Measurements from ENCODE around the gene CPE. TPM values are rescaled to one million over a fixed set of nuclear protein-coding genes. Genes with fewer than 3 reads are reported as not detected.

CPE gene
- total and polyA plus RNA-seq, 2 donors (not counting 3 experiments of a cell fraction or from before 2014, with no cell fraction given): 2.7 to 9.2 TPM

DNA sequence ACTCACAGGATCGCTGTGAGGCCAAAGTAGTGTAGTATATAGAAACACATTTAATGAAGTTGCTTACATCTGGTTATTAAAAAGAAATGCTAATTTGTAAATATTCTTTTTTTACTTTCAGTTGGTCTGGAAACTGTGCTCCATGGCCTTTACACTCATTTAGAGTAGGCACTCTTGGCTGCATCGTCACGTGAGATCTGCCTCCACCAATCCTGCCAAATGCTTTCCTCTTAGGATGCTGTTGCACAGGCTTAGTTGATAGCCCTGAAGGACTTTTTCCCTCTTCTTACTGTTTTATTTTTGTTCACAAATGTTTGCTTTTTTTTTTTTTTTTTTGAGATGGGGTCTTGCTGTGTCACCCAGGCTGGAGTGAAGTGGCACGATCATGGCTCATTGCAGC is 6.3 kb downstream of the CPE start:
- CTCF ChIA-PET: interaction anchor here (1.0 to 1.4 kb wide), 3 partner anchors 25 to 83 kb away, joined by 3 to 4 read pairs (median 3); no protein-coding TSS in a partner anchor
- Histone ChIP-seq H3K9me3 (replicated peaks; ENCODE audit: control insufficient read depth, insufficient read depth, low read length) (no peaks in the 10 kb centered on the region), H3K9me1 (replicated peaks; ENCODE audit: control insufficient read depth, extremely low read depth, insufficient read depth, low read length) (no peaks in the 10 kb centered on the region), H2AFZ (ENCODE audit: low read depth, low read length) (no peak overlapping the region), H3K79me2 (ENCODE audit: control insufficient read depth, insufficient read depth, low read length) (no peaks in the 10 kb centered on the region), H3K9ac (replicated peaks; ENCODE audit: extremely low read depth, insufficient read depth, low read length) (no peak overlapping the region), H3K4me2 (ENCODE audit: insufficient read depth, low read length) (no peak overlapping the region), H3K27ac (ENCODE audit: insufficient read depth, low read depth, low read length) (no peak overlapping the region), H3K27me3 (ENCODE audit: control insufficient read depth in 2 of 2, insufficient read depth in 2 of 2, low read length in 2 of 2) (no peaks in the 10 kb centered on the region), H3K4me3 (replicated peaks in 1 of 3; ENCODE audit: insufficient read depth in 1 of 3, low read depth in 1 of 3, low read length in 3 of 3) (no peak overlapping the region), H4K20me1 (replicated peaks; ENCODE audit: control insufficient read depth, extremely low read depth, insufficient read depth, low read length) (no peaks in the 10 kb centered on the region), H3K4me1 (ENCODE audit: control insufficient read depth, extremely low read depth, insufficient read depth, low read length) (no peaks in the 10 kb centered on the region), H3K36me3 (ENCODE audit: control insufficient read depth in 2 of 2, extremely low read depth in 1 of 2, insufficient read depth in 2 of 2, low read length in 2 of 2) (no peaks in the 10 kb centered on the region)
- BruUV-seq (replicated peaks): no TSS peak
- intact Hi-C loops (cut with micrococcal nuclease) (no loop called here), dilution Hi-C loops (cut with MboI; ENCODE audit: extremely low pct_ligation_motif_present, low sequenced_read_pairs) (no loop called here)
- POLR2A ChIA-PET: no interaction called here
- FAIRE-seq (no peak), DNase-seq (ENCODE audit: low read depth, low spot score) (no peak)
- no peak for TF ChIP-seq JUN (IDR thresholded peaks at IDR 0.05; ENCODE audit: borderline replicate concordance, insufficient read depth, insufficient read length, low read depth)
- TF ChIP-seq EZH2 (IDR thresholded peaks at IDR 0.05; ENCODE audit: borderline replicate concordance, low read depth, low read length, severe bottlenecking): no peak
- no peak for TF ChIP-seq FOS (IDR thresholded peaks at IDR 0.05; ENCODE audit: borderline replicate concordance, insufficient read depth, low read length)
- no peak for TF ChIP-seq MYC (IDR thresholded peaks at IDR 0.05; ENCODE audit: low read depth, low read length)
- TF ChIP-seq POLR2A (IDR thresholded peaks at IDR 0.05; ENCODE audit: low read depth, low read length): no peak
- TF ChIP-seq, protein P1, sequence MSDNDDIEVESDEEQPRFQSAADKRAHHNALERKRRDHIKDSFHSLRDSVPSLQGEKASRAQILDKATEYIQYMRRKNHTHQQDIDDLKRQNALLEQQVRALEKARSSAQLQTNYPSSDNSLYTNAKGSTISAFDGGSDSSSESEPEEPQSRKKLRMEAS (IDR thresholded peaks at IDR 0.05; ENCODE audit: insufficient read depth, insufficient read length): no peak
- TF ChIP-seq POLR2AphosphoS5 (IDR thresholded peaks at IDR 0.05; ENCODE audit: insufficient read depth, low read depth, low read length): no peak
- TF ChIP-seq GATA2 (IDR thresholded peaks at IDR 0.05; ENCODE audit: insufficient read depth, insufficient read length, low read depth, low read length): no peak
- TF ChIP-seq, protein P2, sequence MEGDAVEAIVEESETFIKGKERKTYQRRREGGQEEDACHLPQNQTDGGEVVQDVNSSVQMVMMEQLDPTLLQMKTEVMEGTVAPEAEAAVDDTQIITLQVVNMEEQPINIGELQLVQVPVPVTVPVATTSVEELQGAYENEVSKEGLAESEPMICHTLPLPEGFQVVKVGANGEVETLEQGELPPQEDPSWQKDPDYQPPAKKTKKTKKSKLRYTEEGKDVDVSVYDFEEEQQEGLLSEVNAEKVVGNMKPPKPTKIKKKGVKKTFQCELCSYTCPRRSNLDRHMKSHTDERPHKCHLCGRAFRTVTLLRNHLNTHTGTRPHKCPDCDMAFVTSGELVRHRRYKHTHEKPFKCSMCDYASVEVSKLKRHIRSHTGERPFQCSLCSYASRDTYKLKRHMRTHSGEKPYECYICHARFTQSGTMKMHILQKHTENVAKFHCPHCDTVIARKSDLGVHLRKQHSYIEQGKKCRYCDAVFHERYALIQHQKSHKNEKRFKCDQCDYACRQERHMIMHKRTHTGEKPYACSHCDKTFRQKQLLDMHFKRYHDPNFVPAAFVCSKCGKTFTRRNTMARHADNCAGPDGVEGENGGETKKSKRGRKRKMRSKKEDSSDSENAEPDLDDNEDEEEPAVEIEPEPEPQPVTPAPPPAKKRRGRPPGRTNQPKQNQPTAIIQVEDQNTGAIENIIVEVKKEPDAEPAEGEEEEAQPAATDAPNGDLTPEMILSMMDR (IDR thresholded peaks at IDR 0.05; ENCODE audit: extremely low read depth in 1 of 2, insufficient read depth in 1 of 2, low read depth in 1 of 2, low read length in 2 of 2): no peak

Data from endothelial cell of umbilical vein (primary cell).